HepG2 (cell line): ENCODE measurements around the gene ESYT2. TPM values are rescaled to one million over a fixed set of nuclear protein-coding genes. Genes with fewer than 3 reads are reported as not detected.

Experiments used
- ATAC-seq: fragments of 200-7000 bp; cut with Tn5 transposase; 3 replicates; pipeline ENCODE4 v1.9.1; 2020; ENCODE audit warnings: mild to moderate bottlenecking, moderate library complexity
- BruUV-seq: library from RNA; stranded (reverse); fragments of 400-500 nt; replicated peaks from 2 replicates; lab custom pipeline; 2021; lab: Mats Ljungman, UMichigan
- CTCF ChIA-PET: fragments of 300-600 bp; formaldehyde crosslinking; extraction: SDS; loops from one replicate; lab custom pipeline; 2021; ENCODE audit warnings: low total read pairs, inconsistent platforms, low intra/inter-chr PET ratio; lab: Yijun Ruan, JAX
- POLR2A ChIA-PET: fragments of 350-600 bp; sonication (Branson Sonifier 250); formaldehyde crosslinking; loops from one replicate; lab custom pipeline; 2020; ENCODE audit warnings: antibody characterized with exemption, inconsistent platforms; lab: Yijun Ruan, JAX
- DNase-seq: peaks from one replicate; pipeline ENCODE4 v3.0.0-alpha.2; 2015; ENCODE audit warnings: low spot score
- FAIRE-seq: peaks from 3 replicates; lab custom pipeline; 2011; peaks lifted over from hg19 to GRCh38; lab: Jason Lieb, UNC
- H2AFZ ChIP-seq: one replicate; pipeline ENCODE4 v1.6.1; 2011; ENCODE audit warnings: low read length, inconsistent platforms
- H3K27ac ChIP-seq: fragments of 300-600 bp; 3 replicates; pipeline ENCODE4 v1.8.0; 2011; ENCODE audit warnings: mixed run types, mild to moderate bottlenecking, mixed read lengths, low read length, inconsistent platforms; ENCODE audit not compliant: insufficient read depth; ENCODE audit errors: extremely low read length
- H3K27me3 ChIP-seq, 2 experiments: fragments of 200-600 bp in 1 of 2; 2 replicates in 1 of 2; 3 replicates in 1 of 2; pipeline versions ENCODE4 v1.6.0 to v1.8.0; 2011; ENCODE audit warnings: low read length in 2 of 2, mild to moderate bottlenecking in 2 of 2, moderate library complexity in 2 of 2, inconsistent platforms in 1 of 2; ENCODE audit not compliant: insufficient read depth in 2 of 2, control insufficient read depth in 1 of 2
- H3K36me3 ChIP-seq, 2 experiments: fragments of 200-600 bp in 1 of 2; replicated peaks in 1 of 2; 2 replicates in 1 of 2; 3 replicates in 1 of 2; pipeline versions ENCODE4 v1.5.1 to v1.8.0; 2011; ENCODE audit warnings: low read length in 2 of 2, inconsistent platforms in 1 of 2; ENCODE audit not compliant: insufficient read depth in 2 of 2, control insufficient read depth in 1 of 2
- H3K4me1 ChIP-seq: 2 replicates; pipeline ENCODE4 v1.5.1; 2012; ENCODE audit warnings: low read length, inconsistent platforms; ENCODE audit not compliant: insufficient read depth
- H3K4me2 ChIP-seq: 2 replicates; pipeline ENCODE4 v1.6.0; 2011; ENCODE audit warnings: low read depth, low read length, inconsistent platforms
- H3K4me3 ChIP-seq, 3 experiments: fragments of 200-600 bp in 1 of 3; sonication (generic), shearing (Covaris generic) in 1 of 3; replicated peaks in 1 of 3; 2 replicates each; pipeline ENCODE4 v1.5.1; 2011 to 2016; ENCODE audit warnings: low read length in 3 of 3, inconsistent platforms in 2 of 3, low read depth in 2 of 3, mild to moderate bottlenecking in 2 of 3, control low read depth in 1 of 3, mixed read lengths in 1 of 3; ENCODE audit not compliant: insufficient read depth in 1 of 3
- H3K79me2 ChIP-seq: one replicate; pipeline ENCODE4 v1.6.1; 2011; ENCODE audit warnings: low read length, inconsistent platforms; ENCODE audit not compliant: insufficient read depth
- H3K9ac ChIP-seq: 2 replicates; pipeline ENCODE4 v1.6.0; 2011; ENCODE audit warnings: mild to moderate bottlenecking, low read depth, low read length, inconsistent platforms; ENCODE audit not compliant: insufficient read depth
- H3K9me3 ChIP-seq: 2 replicates; pipeline ENCODE4 v1.5.1; 2012; ENCODE audit warnings: mild to moderate bottlenecking, low read length
- H4K20me1 ChIP-seq: 2 replicates; pipeline ENCODE4 v1.6.0; 2011; ENCODE audit warnings: inconsistent platforms, mild to moderate bottlenecking, low read length, moderate library complexity; ENCODE audit not compliant: insufficient read depth
- HNRNPLL ChIP-seq: fragments of 200-400 bp; formaldehyde crosslinking; IDR thresholded peaks from 2 replicates; pipeline ENCODE4 v1.6.1; 2017; ENCODE audit warnings: mild to moderate bottlenecking, low read depth, low read length; ENCODE audit not compliant: poor library complexity, severe bottlenecking
- ZBTB40 ChIP-seq, 2 experiments: fragments of 450-650 bp in 1 of 2; sonication (generic) in 1 of 2; formaldehyde crosslinking in 1 of 2; IDR thresholded peaks; 2 replicates each; pipeline versions ENCODE4 v1.6.1 to v1.8.0; 2016 to 2022; ENCODE audit warnings: antibody characterized with exemption in 1 of 2, mild to moderate bottlenecking in 1 of 2, missing genetic modification reagents in 1 of 2
- ZNF510 ChIP-seq: sonication (generic); formaldehyde crosslinking; IDR thresholded peaks from 2 replicates; pipeline ENCODE4 v1.4.0; 2020; ENCODE audit warnings: low read depth, mild to moderate bottlenecking, missing genetic modification reagents
- WGBS: methylation state at CpG from one replicate; pipeline ENCODE4 v1.1.6; 2017; ENCODE audit warnings: low lambda C conversion rate; 5-methylcytosine and 5-hydroxymethylcytosine counted together
- in situ Hi-C: cut with HindIII; loops from 2 replicates; pipeline ENCODE4 v1.10.0; 2017; ENCODE audit warnings: low pct_unique_long_range_greater_than_20kb; ENCODE audit not compliant: extremely low pct_ligation_motif_present
- intact Hi-C: fragments of 100-400 bp; cut with micrococcal nuclease; formaldehyde crosslinking; loops from one replicate; pipeline ENCODE4 v1.10.0; 2022; ENCODE audit not compliant: unreplicated experiment
- polyA plus RNA-seq, 8 experiments: library from polyadenylated mRNA; depleted of rRNA in 3 of 8; stranded (reverse) in 7 of 8; unstranded in 1 of 8; fragments of >200 nt; fragmentation: Illumina TruSeq in 4 of 8; extraction: Trizol in 4 of 8; gene quantifications; 2 replicates each; pipeline versions ENCODE4 v1.2.1 to v1.2.3, GENCODE V29; 2011 to 2016; ENCODE audit warnings: low read depth in 4 of 8, missing spikeins in 1 of 8, mixed read lengths in 1 of 8; ENCODE audit not compliant: insufficient read depth in 1 of 8
- total RNA-seq, 5 experiments: library from RNA; depleted of rRNA; stranded (reverse); fragments of >200 nt; fragmentation: Illumina TruSeq; extraction: Trizol; gene quantifications; 2 replicates each; pipeline ENCODE4 v1.2.3, GENCODE V29; 2016; ENCODE audit warnings: low read depth in 1 of 5
- TF ChIP-seq, protein P1 (sequence below): sonication (generic); formaldehyde crosslinking; IDR thresholded peaks from 2 replicates; pipeline ENCODE4 v1.5.1; 2020; ENCODE audit warnings: mild to moderate bottlenecking, missing genetic modification reagents, moderate library complexity

Gene ESYT2
- total and polyA plus RNA-seq, 2 of the 13 experiments (the other 11 are each of a cell fraction or from before 2014, with no cell fraction given), result 28.5 to 37.3 TPM

GRCh38 chr7:158818325-158819213 lies 10.7 kb downstream of the ESYT2 start (continued):
- TF ChIP-seq, protein P1, sequence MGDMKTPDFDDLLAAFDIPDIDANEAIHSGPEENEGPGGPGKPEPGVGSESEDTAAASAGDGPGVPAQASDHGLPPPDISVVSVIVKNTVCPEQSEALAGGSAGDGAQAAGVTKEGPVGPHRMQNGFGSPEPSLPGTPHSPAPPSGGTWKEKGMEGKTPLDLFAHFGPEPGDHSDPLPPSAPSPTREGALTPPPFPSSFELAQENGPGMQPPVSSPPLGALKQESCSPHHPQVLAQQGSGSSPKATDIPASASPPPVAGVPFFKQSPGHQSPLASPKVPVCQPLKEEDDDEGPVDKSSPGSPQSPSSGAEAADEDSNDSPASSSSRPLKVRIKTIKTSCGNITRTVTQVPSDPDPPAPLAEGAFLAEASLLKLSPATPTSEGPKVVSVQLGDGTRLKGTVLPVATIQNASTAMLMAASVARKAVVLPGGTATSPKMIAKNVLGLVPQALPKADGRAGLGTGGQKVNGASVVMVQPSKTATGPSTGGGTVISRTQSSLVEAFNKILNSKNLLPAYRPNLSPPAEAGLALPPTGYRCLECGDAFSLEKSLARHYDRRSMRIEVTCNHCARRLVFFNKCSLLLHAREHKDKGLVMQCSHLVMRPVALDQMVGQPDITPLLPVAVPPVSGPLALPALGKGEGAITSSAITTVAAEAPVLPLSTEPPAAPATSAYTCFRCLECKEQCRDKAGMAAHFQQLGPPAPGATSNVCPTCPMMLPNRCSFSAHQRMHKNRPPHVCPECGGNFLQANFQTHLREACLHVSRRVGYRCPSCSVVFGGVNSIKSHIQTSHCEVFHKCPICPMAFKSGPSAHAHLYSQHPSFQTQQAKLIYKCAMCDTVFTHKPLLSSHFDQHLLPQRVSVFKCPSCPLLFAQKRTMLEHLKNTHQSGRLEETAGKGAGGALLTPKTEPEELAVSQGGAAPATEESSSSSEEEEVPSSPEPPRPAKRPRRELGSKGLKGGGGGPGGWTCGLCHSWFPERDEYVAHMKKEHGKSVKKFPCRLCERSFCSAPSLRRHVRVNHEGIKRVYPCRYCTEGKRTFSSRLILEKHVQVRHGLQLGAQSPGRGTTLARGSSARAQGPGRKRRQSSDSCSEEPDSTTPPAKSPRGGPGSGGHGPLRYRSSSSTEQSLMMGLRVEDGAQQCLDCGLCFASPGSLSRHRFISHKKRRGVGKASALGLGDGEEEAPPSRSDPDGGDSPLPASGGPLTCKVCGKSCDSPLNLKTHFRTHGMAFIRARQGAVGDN, result peak; percentile 98
- TF ChIP-seq HNRNPLL, result peak; percentile 40

GRCh38 chr7:158816995-158817394 lies 12.3 kb downstream of the ESYT2 start:
- intact Hi-C loops, result loop anchor here (5.0 to 10.0 kb wide), 3 partner anchors 40 to 160 kb away; partner anchors contain the start of genes DYNC2I1 and NCAPG2
- FAIRE-seq (no peak), DNase-seq (no peak), ATAC-seq (no peak)
- Histone ChIP-seq H3K27me3 (no peaks in the 10 kb centered on the region), H3K4me1 (peaks cover 82% of the 10 kb centered on the region), H3K79me2 (peaks cover 86% of the 10 kb centered on the region), H3K9ac (no peak overlapping the region), H4K20me1 (peaks cover 8% of the 10 kb centered on the region; the same call in 1 of the 2 replicates), H3K36me3 (peaks cover 0 to 5% of the 10 kb centered on the region in 2 experiments; a peak in 2 of 5 replicates), H3K27ac (peak overlapping the region; percentile 96), H3K9me3 (no peaks in the 10 kb centered on the region), H3K4me3 (no peak overlapping the region), H3K4me2 (no peak overlapping the region), H2AFZ (no peak overlapping the region)
- ChIA-PET CTCF (no interaction called here), POLR2A (interaction anchor here (0.9 to 3.1 kb wide), 2 partner anchors 33 to 111 kb away, joined by 3 to 34 read pairs; no protein-coding TSS in a partner anchor)
- in situ Hi-C loops, result no loop called here
- no TSS peak for BruUV-seq
- WGBS, result 62% methylated on average over 2 of the region's 2 CpGs
- TF ChIP-seq ZNF510 (CRISPR knock-in tag) (no peak), ZBTB40 (IDR thresholded peaks at IDR 0.05) (no peak), ZBTB40 (CRISPR knock-in tag; IDR thresholded peaks at IDR 0.05) (no peak)
